Lung (tissue), 12 donors: ENCODE measurements around the gene CTNNBL1. TPM values are rescaled to one million over a fixed set of nuclear protein-coding genes. Genes with fewer than 3 reads are reported as not detected.
"Not testable (repeated sequence)": the region's sequence is repeated elsewhere in the genome, so short reads cannot be mapped to it uniquely, and the experiment has no call there.

Experiments used
- ATAC-seq: fragments of 200-7000 bp; cut with Tn5 transposase; one replicate; pipeline ENCODE4 v1.9.1; 2020; ENCODE audit warnings: moderate number of reproducible peaks; ENCODE audit not compliant: insufficient read depth, low FRiP score
- DNase-seq, 3 donors: peaks; one replicate each; pipeline ENCODE4 v3.0.0-alpha.2; 2013 to 2017
- H3K27ac ChIP-seq, 2 donors: one replicate each; pipeline ENCODE4 v1.5.1; 2013; ENCODE audit warnings: mild to moderate bottlenecking in 2 of 2, moderate library complexity in 2 of 2, control low read depth in 1 of 2, inconsistent platforms in 1 of 2, low read depth in 1 of 2, low read length in 1 of 2
- H3K27me3 ChIP-seq, 3 donors: one replicate each; pipeline ENCODE4 v1.5.1; 2013; ENCODE audit warnings: low read length in 2 of 3; ENCODE audit not compliant: control insufficient read depth in 3 of 3, insufficient read depth in 3 of 3
- H3K36me3 ChIP-seq, 4 donors: one replicate each; pipeline ENCODE4 v1.5.1; 2013; ENCODE audit warnings: low read length in 4 of 4, mild to moderate bottlenecking in 1 of 4, moderate library complexity in 1 of 4; ENCODE audit not compliant: control insufficient read depth in 4 of 4, insufficient read depth in 4 of 4
- H3K4me1 ChIP-seq, 5 donors: one replicate each; pipeline ENCODE4 v1.5.1; 2013; ENCODE audit warnings: low read length in 5 of 5, mild to moderate bottlenecking in 2 of 5, moderate library complexity in 1 of 5; ENCODE audit not compliant: control insufficient read depth in 5 of 5, insufficient read depth in 5 of 5
- H3K4me3 ChIP-seq: one replicate; pipeline ENCODE4 v1.5.1; 2013; ENCODE audit warnings: mild to moderate bottlenecking, control low read depth, moderate library complexity
- H3K9ac ChIP-seq, 2 donors: one replicate each; pipeline ENCODE4 v1.5.1; 2013; ENCODE audit warnings: low read length in 2 of 2, control low read depth in 1 of 2; ENCODE audit not compliant: insufficient read depth in 1 of 2
- H3K9me3 ChIP-seq, 4 donors: one replicate each; pipeline ENCODE4 v1.5.1; 2013; ENCODE audit warnings: low read length in 3 of 4, mild to moderate bottlenecking in 1 of 4, moderate library complexity in 1 of 4; ENCODE audit not compliant: control insufficient read depth in 4 of 4, insufficient read depth in 3 of 4
- CTCF ChIP-seq: IDR thresholded peaks from 2 replicates; pipeline ENCODE4 v1.5.1; 2012; ENCODE audit warnings: mild to moderate bottlenecking; ENCODE audit errors: control extremely low read depth, extremely low read depth
- WGBS, 2 donors: extraction: QIAGEN DNeasy Blood & Tissue Kit; methylation state at CpG; one replicate each; pipeline ENCODE4 v1.1.7; 2013; 5-methylcytosine and 5-hydroxymethylcytosine counted together
- polyA plus RNA-seq, 2 donors: library from polyadenylated mRNA; stranded (reverse); fragments of 200-250 nt; gene quantifications; one replicate each; pipeline ENCODE4 v1.2.1, GENCODE V29; 2013
- total RNA-seq, 2 donors: library from RNA; depleted of rRNA in 1 of 2; stranded (reverse); fragments of >200 nt in 1 of 2; gene quantifications; one replicate each; pipeline ENCODE4 v1.2.1, GENCODE V29; 2014 to 2021
- donor health status: control.
- donor health status: control.
- donor health status: Bipolar disorder and iron deficiency.
- donor health status: healthy.
- donor health status: DM: yes; HTN: yes; CAD: no.

Gene CTNNBL1
- total and polyA plus RNA-seq, 4 donors: 38.9 to 53.1 (median 49.2) TPM

DNA sequence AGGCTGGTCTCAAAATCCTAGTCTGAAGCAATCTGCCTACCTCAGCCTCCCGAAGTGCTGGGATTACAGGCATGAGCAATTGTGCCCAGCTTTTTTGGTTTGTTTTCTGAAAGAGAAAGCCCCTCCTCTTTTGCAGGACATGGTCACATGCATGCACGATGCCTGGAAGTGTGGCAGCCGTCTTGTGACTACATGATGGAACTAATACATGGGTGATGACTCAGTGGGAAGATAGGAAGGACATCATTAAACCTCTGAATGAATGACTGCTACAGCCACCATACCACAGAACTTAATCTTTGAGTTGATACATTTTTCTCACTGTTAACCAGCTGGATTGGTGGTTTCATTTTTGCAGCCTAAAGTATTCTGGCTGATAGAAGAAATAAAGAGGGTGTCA lies 13.4 kb upstream of the CTNNBL1 start:
- Histone ChIP-seq H3K9ac (no peak overlapping the region), H3K4me1 (no peaks in the 10 kb centered on the region), H3K9me3 (no peaks in the 10 kb centered on the region), H3K27ac (no peak overlapping the region), H3K4me3 (no peak overlapping the region), H3K27me3 (no peaks in the 10 kb centered on the region), H3K36me3 (no peaks in the 10 kb centered on the region)
- no peak for TF ChIP-seq CTCF
- DNase-seq: no peak
- 37 to 44% methylated on average over 3 of the region's 3 CpGs for WGBS, 2 donors
- no peak for ATAC-seq

- ATAC-seq: no peak
- Histone ChIP-seq H3K36me3 (no peaks in the 10 kb centered on the region), H3K4me1 (peaks cover 0 to 1% (median 0%) of the 10 kb centered on the region in 5 donors), H3K9ac (no peak overlapping the region), H3K9me3 (no peaks in the 10 kb centered on the region), H3K4me3 (no peak overlapping the region), H3K27ac (no peak overlapping the region), H3K27me3 (no peaks in the 10 kb centered on the region)
- 67 to 78% methylated on average over 10 of the region's 10 CpGs for WGBS, 2 donors
- no peak for TF ChIP-seq CTCF
- peak in 1 of 3 donors; percentile 12 for DNase-seq
These were observed 12.3 kb upstream of the CTNNBL1 start for GRCh38 chr20:37681384-37682112.

GRCh38 chr20:37683146-37683545 lies 10.7 kb upstream of the CTNNBL1 start:
- not testable (repeated sequence) for H3K27ac ChIP-seq, H3K27me3 ChIP-seq, H3K4me1 ChIP-seq, ATAC-seq, H3K9ac ChIP-seq, H3K9me3 ChIP-seq, H3K4me3 ChIP-seq, H3K36me3 ChIP-seq
- DNase-seq: peak; percentile 65 to 76 (median 75)
- WGBS, 2 donors: 53 to 64% methylated on average over 9 of the region's 9 CpGs

GRCh38 chr20:37686762-37687477 lies 6.9 kb upstream of the CTNNBL1 start:
- DNase-seq (no peak), ATAC-seq (no peak)
- Histone ChIP-seq H3K4me3 (no peak overlapping the region), H3K27me3 (peaks cover 0 to 8% (median 4%) of the 10 kb centered on the region in 3 donors), H3K4me1 (peaks cover 0 to 1% (median 0%) of the 10 kb centered on the region in 5 donors), H3K9me3 (peaks cover 0 to 2% (median 0%) of the 10 kb centered on the region in 4 donors), H3K9ac (no peak overlapping the region), H3K36me3 (no peaks in the 10 kb centered on the region), H3K27ac (no peak overlapping the region)
- 85 to 92% methylated on average over 2 of the region's 2 CpGs for WGBS, 2 donors
- TF ChIP-seq CTCF: no peak
